ENCODE results near the gene MRM3. TPM values are rescaled to one million over a fixed set of nuclear protein-coding genes. Genes with fewer than 3 reads are reported as not detected.

The MRM3 gene
- total and polyA plus RNA-seq, 2 of the 4 experiments (the other 2 are of a cell fraction) = 9.0 to 15.2 TPM

DNA sequence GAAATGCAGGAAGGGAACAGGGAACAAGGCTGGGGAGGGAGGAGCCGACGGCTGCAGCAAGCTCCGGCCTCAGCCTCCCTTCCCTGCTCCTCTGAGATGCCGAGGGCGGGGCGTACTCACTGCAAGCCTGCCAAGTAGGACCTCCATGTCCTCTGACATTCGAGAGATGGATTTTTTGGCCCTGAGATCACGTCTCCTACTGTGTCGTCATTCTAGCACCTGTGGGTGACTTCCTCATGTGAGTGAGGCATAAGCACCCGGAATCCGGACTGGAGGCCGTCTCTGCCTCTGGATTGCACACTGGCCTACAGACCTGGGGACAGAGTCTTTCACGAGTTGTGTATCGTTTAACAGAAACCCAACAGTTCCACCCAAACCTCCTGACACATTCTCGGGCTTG is 14.5 kb downstream of the MRM3 start:
- intact Hi-C loops (cut with micrococcal nuclease) = loop anchor here (10.0 kb wide), 1 partner anchor 108 kb away; no protein-coding TSS in a partner anchor
- no TSS peak for BruUV-seq (replicated peaks)

More for the DNA sequence above, 14.5 kb downstream of the MRM3 start:
- H3K79me1 ChIP-seq (ENCODE audit: low read depth in 1 of 2, low read length in 2 of 2) = peaks cover 0 to 16% of the 10 kb centered on the region in 2 experiments; a peak in 1 of 4 replicates
- no peak overlapping the region for H4K8ac ChIP-seq (ENCODE audit: low read depth in 2 of 2, low read length in 2 of 2)
- no peaks in the 10 kb centered on the region for H3K9me3 ChIP-seq (ENCODE audit: control insufficient read depth, insufficient read depth, low read length)
- in situ Hi-C loops (cut with MboI; ENCODE audit: low sequenced_read_pairs) (no loop called here), dilution Hi-C loops (cut with HindIII; ENCODE audit: low sequenced_read_pairs, unreplicated experiment) (loop anchor here (25.0 kb wide), 1 partner anchor 191 kb away; the partner anchor contains the start of genes NXN and TIMM22)
- no peak overlapping the region for H3K18ac ChIP-seq (ENCODE audit: low read depth, low read length)
- no peak overlapping the region for H4K91ac ChIP-seq (ENCODE audit: insufficient read depth, low read depth, low read length)
- no peak overlapping the region for H3K56ac ChIP-seq (ENCODE audit: extremely low read depth, insufficient read depth, low read length)
- no peak overlapping the region for H2BK15ac ChIP-seq (ENCODE audit: low read depth, low read length)
- ATAC-seq (ENCODE audit: low read depth) (no peak), DNase-seq (no peak)
- no peak overlapping the region for H2BK20ac ChIP-seq (ENCODE audit: low read depth, low read length)
- H3K27me3 ChIP-seq (ENCODE audit: control insufficient read depth, insufficient read depth, low read length) = no peaks in the 10 kb centered on the region
- peaks cover 12% of the 10 kb centered on the region; the same call in 1 of the 2 replicates for H3K4me1 ChIP-seq (ENCODE audit: control insufficient read depth, insufficient read depth, low read length)
- 98% methylated on average over 9 of the region's 15 CpGs; no CpG with 5 or more reads in 1 of the 2 experiments for WGBS, 2 experiments (ENCODE audit: extremely low coverage in 2 of 2, insufficient read length in 1 of 2)
- no peak overlapping the region for H3K4ac ChIP-seq (ENCODE audit: low read depth, low read length)
- no peak overlapping the region for H3K4me3 ChIP-seq (ENCODE audit: insufficient read depth, low read depth, low read length)
- no peak overlapping the region for H2BK5ac ChIP-seq (ENCODE audit: low read depth, low read length, poor library complexity, severe bottlenecking)
- H2AK9ac ChIP-seq (replicated peaks; ENCODE audit: low read depth, low read length, poor library complexity) = no peak overlapping the region
- peak overlapping the region; percentile 33 for H2AFZ ChIP-seq (replicated peaks; ENCODE audit: low read length, poor library complexity)
- no peak overlapping the region for H3K27ac ChIP-seq (ENCODE audit: insufficient read depth, low read length)
- no peak overlapping the region for H3K9ac ChIP-seq (ENCODE audit: low read depth, low read length)
- H3K23ac ChIP-seq (ENCODE audit: low read depth, low read length) = no peak overlapping the region
- H3K4me2 ChIP-seq (ENCODE audit: low read depth, low read length) = no peak overlapping the region
- H2BK120ac ChIP-seq (ENCODE audit: low read depth, low read length) = no peak overlapping the region
- H3K36me3 ChIP-seq (ENCODE audit: control insufficient read depth, insufficient read depth, low read length) = peaks cover 53% of the 10 kb centered on the region
- ChIA-PET CTCF (interaction anchor here (2.9 kb wide), 1 partner anchor 184 kb away, joined by 14 read pairs; no protein-coding TSS in a partner anchor), POLR2A (ENCODE audit: unreplicated experiment) (no interaction called here)
- no peaks in the 10 kb centered on the region; the same call in 1 of the 2 replicates for H3K9me1 ChIP-seq (ENCODE audit: insufficient read depth, low read length)
- H3K14ac ChIP-seq (replicated peaks; ENCODE audit: low read depth, low read length) = no peak overlapping the region
- H4K5ac ChIP-seq (ENCODE audit: low read depth, low read length) = no peak overlapping the region
- H2AK5ac ChIP-seq (ENCODE audit: low read depth, low read length) = no peak overlapping the region
- TF ChIP-seq USF2 (IDR thresholded peaks at IDR 0.05; ENCODE audit: low read depth, low read length) (no peak), FOS (IDR thresholded peaks at IDR 0.05; ENCODE audit: low read depth, low read length) (no peak), POLR2A (IDR thresholded peaks at IDR 0.05; ENCODE audit: low read depth, low read length) (no peak), CEBPB (IDR thresholded peaks at IDR 0.05; ENCODE audit: low read depth, low read length) (no peak), MAZ (IDR thresholded peaks at IDR 0.05; ENCODE audit: borderline replicate concordance, low read depth, low read length) (no peak), RFX5 (IDR thresholded peaks at IDR 0.05; ENCODE audit: low read depth, low read length) (no peak), MXI1 (IDR thresholded peaks at IDR 0.05; ENCODE audit: borderline replicate concordance, low read depth, low read length) (no peak), ELK1 (IDR thresholded peaks at IDR 0.05; ENCODE audit: borderline replicate concordance, low read depth, low read length) (no peak), RCOR1 (IDR thresholded peaks at IDR 0.05; ENCODE audit: insufficient replicate concordance, low read length) (no peak)
- H4K20me1 ChIP-seq (ENCODE audit: insufficient read depth, low read length) = peaks cover 22% of the 10 kb centered on the region

Measured in IMR-90 (cell line).